DOHH2 (cell line): ENCODE measurements around the gene LARGE1.

Experiments
- H3F3A ChIP-seq: fragments of 200-600 bp; sonication (generic), shearing (Covaris generic); 2 replicates; pipeline ENCODE4 v1.6.0; 2016; ENCODE audit warnings: antibody characterized with exemption, mild to moderate bottlenecking; ENCODE audit not compliant: control insufficient read depth, insufficient read depth
- H3K27ac ChIP-seq: fragments of 200-600 bp; sonication (generic); 2 replicates; pipeline ENCODE4 v1.5.1; 2014; ENCODE audit warnings: low read depth, mild to moderate bottlenecking, low read length, moderate library complexity
- H3K27me3 ChIP-seq: fragments of 200-600 bp; sonication (generic); 2 replicates; pipeline ENCODE4 v1.6.1; 2014; ENCODE audit warnings: mild to moderate bottlenecking, low read length, mixed read lengths; ENCODE audit not compliant: control insufficient read depth
- H3K36me3 ChIP-seq: fragments of 200-600 bp; sonication (generic); 2 replicates; pipeline ENCODE4 v1.6.1; 2014; ENCODE audit warnings: mild to moderate bottlenecking, low read length, moderate library complexity, mixed read lengths; ENCODE audit not compliant: control insufficient read depth
- H3K4me1 ChIP-seq: fragments of 200-600 bp; sonication (generic); 2 replicates; pipeline ENCODE4 v1.6.1; 2014; ENCODE audit warnings: mild to moderate bottlenecking, low read length, mixed read lengths; ENCODE audit not compliant: control insufficient read depth
- H3K4me2 ChIP-seq: fragments of 200-600 bp; sonication (generic); 2 replicates; pipeline ENCODE4 v1.6.0; 2014; ENCODE audit warnings: mild to moderate bottlenecking, low read length, moderate library complexity
- H3K4me3 ChIP-seq: fragments of 200-600 bp; sonication (generic); 2 replicates; pipeline ENCODE4 v1.5.1; 2014; ENCODE audit warnings: mild to moderate bottlenecking, low read length, mixed read lengths
- H3K79me2 ChIP-seq: fragments of 200-600 bp; sonication (generic); 2 replicates; pipeline ENCODE4 v1.6.1; 2014; ENCODE audit warnings: mild to moderate bottlenecking, low read length, mixed read lengths; ENCODE audit not compliant: control insufficient read depth
- H3K9me2 ChIP-seq: fragments of 200-600 bp; sonication (generic); replicated peaks from 2 replicates; pipeline ENCODE4 v1.6.1; 2014; ENCODE audit warnings: mild to moderate bottlenecking, low read length, mixed read lengths; ENCODE audit not compliant: control insufficient read depth
- H3K9me3 ChIP-seq: fragments of 200-600 bp; sonication (generic); 2 replicates; pipeline ENCODE4 v1.6.1; 2014; ENCODE audit warnings: antibody characterized with exemption, low read length, mixed read lengths; ENCODE audit not compliant: control insufficient read depth, insufficient read depth
- H4K20me1 ChIP-seq: fragments of 200-600 bp; sonication (generic); 2 replicates; pipeline ENCODE4 v1.6.0; 2014; ENCODE audit warnings: low read depth, mild to moderate bottlenecking, antibody characterized with exemption, low read length, moderate library complexity; ENCODE audit not compliant: control insufficient read depth, insufficient read depth
- CTCF ChIP-seq: fragments of 200-600 bp; sonication (generic); IDR thresholded peaks from one replicate; pipeline ENCODE4 v1.5.1; 2014; ENCODE audit warnings: antibody characterized with exemption, mild to moderate bottlenecking, low read depth, low read length; ENCODE audit not compliant: poor library complexity, severe bottlenecking
- EZH2phosphoT487 ChIP-seq: fragments of 200-600 bp; sonication (generic); IDR thresholded peaks from 2 replicates; pipeline ENCODE4 v1.6.1; 2017; ENCODE audit warnings: borderline replicate concordance, mild to moderate bottlenecking, antibody characterized with exemption, low read length, moderate library complexity, mixed read lengths

LARGE1 gene

DNA sequence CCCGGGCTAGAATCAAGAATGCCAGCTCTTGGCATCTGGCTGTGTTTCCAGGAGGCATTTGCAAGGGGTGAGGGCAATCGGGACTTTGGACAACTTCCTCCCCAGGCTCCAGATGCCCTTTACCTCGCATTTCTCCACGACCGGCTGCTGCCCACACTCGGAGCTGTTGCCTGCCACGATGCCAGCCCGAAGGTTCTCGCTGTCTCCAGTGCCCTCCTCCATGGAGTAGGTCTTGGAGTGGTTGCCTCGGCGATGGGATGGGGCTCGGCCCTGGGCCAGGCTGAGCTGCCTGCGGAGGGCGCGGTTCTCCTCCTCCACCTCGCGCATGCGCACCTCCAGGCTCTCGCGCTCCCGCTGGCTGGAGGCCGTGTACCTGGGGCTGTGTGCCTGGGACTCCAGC lies 270.0 kb downstream of the LARGE1 start:
- H3F3A ChIP-seq, result no peaks in the 10 kb centered on the region
- H3K27me3 ChIP-seq, result no peaks in the 10 kb centered on the region
- H3K27ac ChIP-seq, result no peak overlapping the region
- H4K20me1 ChIP-seq, result no peaks in the 10 kb centered on the region
- no peaks in the 10 kb centered on the region for H3K36me3 ChIP-seq
- H3K4me2 ChIP-seq, result no peak overlapping the region
- no peaks in the 10 kb centered on the region for H3K9me2 ChIP-seq
- no peaks in the 10 kb centered on the region for H3K79me2 ChIP-seq
- TF ChIP-seq EZH2phosphoT487 (no peak), CTCF (no peak)
- H3K4me1 ChIP-seq, result no peaks in the 10 kb centered on the region
- no peak overlapping the region for H3K4me3 ChIP-seq
- H3K9me3 ChIP-seq, result no peaks in the 10 kb centered on the region

GRCh38 chr22:33648478-33648877 lies 271.8 kb downstream of the LARGE1 start:
- H3K79me2 ChIP-seq, result no peaks in the 10 kb centered on the region
- no peak for TF ChIP-seq CTCF
- no peak for TF ChIP-seq EZH2phosphoT487

GRCh38 chr22:33640900-33641299 lies 279.4 kb downstream of the LARGE1 start:
- Histone ChIP-seq H3K9me3 (no peaks in the 10 kb centered on the region), H3K27ac (no peak overlapping the region), H3K36me3 (no peaks in the 10 kb centered on the region), H3K4me2 (no peak overlapping the region), H3F3A (no peaks in the 10 kb centered on the region), H4K20me1 (no peaks in the 10 kb centered on the region), H3K79me2 (no peaks in the 10 kb centered on the region), H3K27me3 (no peaks in the 10 kb centered on the region), H3K9me2 (no peaks in the 10 kb centered on the region), H3K4me3 (no peak overlapping the region), H3K4me1 (no peaks in the 10 kb centered on the region)
- TF ChIP-seq CTCF, result no peak
- TF ChIP-seq EZH2phosphoT487, result no peak

More at GRCh38 chr22:33648478-33648877, 271.8 kb downstream of the LARGE1 start:
- no peaks in the 10 kb centered on the region for H3K27me3 ChIP-seq
- no peak overlapping the region for H3K4me2 ChIP-seq
- no peaks in the 10 kb centered on the region for H4K20me1 ChIP-seq
- H3K4me1 ChIP-seq, result no peaks in the 10 kb centered on the region
- H3K9me3 ChIP-seq, result no peaks in the 10 kb centered on the region
- H3K36me3 ChIP-seq, result no peaks in the 10 kb centered on the region
- H3K4me3 ChIP-seq, result no peak overlapping the region
- H3K9me2 ChIP-seq, result no peaks in the 10 kb centered on the region
- no peaks in the 10 kb centered on the region for H3F3A ChIP-seq
- no peak overlapping the region for H3K27ac ChIP-seq
